ENCODE measurements around the gene COPS4.
A peak's percentile ranks its signal among the peaks of the same experiment; 100 is the strongest.
"Not testable (repeated sequence)": the region's sequence is repeated elsewhere in the genome, so short reads cannot be mapped to it uniquely, and the experiment has no call there.

The COPS4 gene

DNA sequence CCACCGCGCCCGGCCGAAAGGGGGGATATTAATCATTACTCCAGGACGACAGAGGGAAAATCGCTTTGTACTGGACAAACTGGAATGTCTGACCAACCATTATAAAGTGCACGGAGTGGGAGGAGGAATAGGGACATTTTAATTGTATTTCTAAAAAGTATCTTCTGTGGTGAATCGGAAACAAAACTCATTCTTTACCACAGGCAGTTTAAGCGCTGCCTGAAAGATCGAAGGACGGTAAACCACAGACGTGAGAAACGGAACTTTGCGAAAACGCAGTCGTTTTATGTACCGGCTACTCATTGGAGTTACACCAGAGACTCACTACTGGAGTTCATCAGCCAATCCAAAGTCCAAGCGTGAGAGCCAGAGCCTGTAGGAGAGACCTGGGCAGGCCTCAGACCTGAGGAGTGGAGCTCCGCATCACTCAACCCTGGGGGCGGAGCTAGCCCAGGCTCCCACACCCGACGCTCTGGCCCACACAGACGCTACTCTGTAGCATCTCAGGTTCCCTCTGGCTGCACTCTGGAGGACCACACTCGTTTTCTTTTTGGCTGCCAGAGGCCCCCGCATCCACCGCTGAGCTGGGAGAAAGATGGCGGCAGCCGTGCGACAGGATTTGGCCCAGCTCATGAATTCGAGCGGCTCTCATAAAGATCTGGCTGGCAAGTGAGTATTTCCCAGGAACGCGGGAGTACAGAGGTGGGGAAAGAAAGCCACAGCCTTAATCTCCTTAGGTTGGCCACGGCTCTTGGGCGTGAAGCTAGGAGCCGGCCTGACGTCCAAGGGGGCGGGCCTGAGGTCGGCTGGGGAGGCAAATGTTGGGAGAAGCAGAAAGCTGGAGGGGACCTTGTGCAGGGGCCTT, at the start of gene COPS4:
TSS of gene COPS4 (plus strand) at position 554 of the 865 bp plus-strand sequence. CDS start at position 596, 42 bp downstream.
- peak within 1 kb of the TSS; percentile 86 for H3K4me3 ChIP-seq (ENCODE audit: low read depth, low read length)
- in situ Hi-C loops (cut with HindIII; ENCODE audit: low sequenced_read_pairs), result no loop called here
- DNase-seq (ENCODE audit: low read depth, low spot score), result peak; percentile 100
- TF ChIP-seq, protein P1, sequence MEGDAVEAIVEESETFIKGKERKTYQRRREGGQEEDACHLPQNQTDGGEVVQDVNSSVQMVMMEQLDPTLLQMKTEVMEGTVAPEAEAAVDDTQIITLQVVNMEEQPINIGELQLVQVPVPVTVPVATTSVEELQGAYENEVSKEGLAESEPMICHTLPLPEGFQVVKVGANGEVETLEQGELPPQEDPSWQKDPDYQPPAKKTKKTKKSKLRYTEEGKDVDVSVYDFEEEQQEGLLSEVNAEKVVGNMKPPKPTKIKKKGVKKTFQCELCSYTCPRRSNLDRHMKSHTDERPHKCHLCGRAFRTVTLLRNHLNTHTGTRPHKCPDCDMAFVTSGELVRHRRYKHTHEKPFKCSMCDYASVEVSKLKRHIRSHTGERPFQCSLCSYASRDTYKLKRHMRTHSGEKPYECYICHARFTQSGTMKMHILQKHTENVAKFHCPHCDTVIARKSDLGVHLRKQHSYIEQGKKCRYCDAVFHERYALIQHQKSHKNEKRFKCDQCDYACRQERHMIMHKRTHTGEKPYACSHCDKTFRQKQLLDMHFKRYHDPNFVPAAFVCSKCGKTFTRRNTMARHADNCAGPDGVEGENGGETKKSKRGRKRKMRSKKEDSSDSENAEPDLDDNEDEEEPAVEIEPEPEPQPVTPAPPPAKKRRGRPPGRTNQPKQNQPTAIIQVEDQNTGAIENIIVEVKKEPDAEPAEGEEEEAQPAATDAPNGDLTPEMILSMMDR (IDR thresholded peaks at IDR 0.05; ENCODE audit: low read depth, low read length), result peak; percentile 41

DNA sequence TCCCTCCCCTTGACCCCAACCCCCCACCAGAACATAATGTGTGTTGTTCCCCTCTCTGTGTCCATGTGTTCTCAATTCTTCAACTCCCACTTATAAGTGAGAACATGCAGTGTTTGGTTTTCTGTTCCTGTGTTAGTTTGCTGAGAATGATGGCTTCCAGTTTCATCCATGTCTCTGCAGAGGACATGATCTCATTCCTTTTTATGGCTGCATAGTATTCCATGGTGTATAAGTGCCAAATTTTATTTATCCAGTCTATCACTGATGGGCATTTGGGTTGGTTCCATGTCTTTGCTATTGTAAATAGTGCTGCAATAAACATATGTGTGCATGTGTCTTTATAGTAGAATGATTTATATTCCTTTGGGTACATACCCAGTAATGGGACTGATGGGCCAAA, 47.5 kb upstream of the COPS4 start:
- DNase-seq (ENCODE audit: low read depth, low spot score); in situ Hi-C loops (cut with HindIII; ENCODE audit: low sequenced_read_pairs); H3K4me3 ChIP-seq (ENCODE audit: low read depth, low read length): not testable (repeated sequence)

DNA sequence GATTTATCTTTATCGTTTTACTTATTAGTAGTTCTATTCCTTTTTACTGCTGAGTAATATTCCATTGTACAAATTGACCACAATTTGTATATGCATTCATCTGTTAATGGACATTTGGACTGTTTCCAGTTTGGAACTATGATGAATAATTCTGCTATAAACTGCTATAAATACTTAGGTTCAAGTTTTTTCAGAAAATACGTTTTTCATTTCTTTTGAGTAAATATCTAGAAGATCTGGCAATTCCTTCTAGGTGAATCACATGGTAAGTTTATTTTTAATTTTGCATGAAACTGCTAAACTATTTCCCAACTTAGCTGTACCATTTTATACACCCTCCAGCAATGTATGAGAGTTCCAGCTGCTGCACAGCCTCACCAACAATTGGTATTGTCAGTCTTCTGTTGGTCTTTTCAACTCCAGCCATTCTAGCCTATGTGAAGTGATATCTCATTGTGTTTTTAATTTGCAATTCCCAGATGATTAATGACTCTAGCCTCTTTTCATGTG, 46.6 kb upstream of the COPS4 start:
- DNase-seq (ENCODE audit: low read depth, low spot score), result peak; percentile 68
- in situ Hi-C loops (cut with HindIII; ENCODE audit: low sequenced_read_pairs), result no loop called here
- H3K4me3 ChIP-seq (ENCODE audit: low read depth, low read length), result no peak overlapping the region
- TF ChIP-seq, protein P1 (IDR thresholded peaks at IDR 0.05; ENCODE audit: low read depth, low read length), result no peak

DNA sequence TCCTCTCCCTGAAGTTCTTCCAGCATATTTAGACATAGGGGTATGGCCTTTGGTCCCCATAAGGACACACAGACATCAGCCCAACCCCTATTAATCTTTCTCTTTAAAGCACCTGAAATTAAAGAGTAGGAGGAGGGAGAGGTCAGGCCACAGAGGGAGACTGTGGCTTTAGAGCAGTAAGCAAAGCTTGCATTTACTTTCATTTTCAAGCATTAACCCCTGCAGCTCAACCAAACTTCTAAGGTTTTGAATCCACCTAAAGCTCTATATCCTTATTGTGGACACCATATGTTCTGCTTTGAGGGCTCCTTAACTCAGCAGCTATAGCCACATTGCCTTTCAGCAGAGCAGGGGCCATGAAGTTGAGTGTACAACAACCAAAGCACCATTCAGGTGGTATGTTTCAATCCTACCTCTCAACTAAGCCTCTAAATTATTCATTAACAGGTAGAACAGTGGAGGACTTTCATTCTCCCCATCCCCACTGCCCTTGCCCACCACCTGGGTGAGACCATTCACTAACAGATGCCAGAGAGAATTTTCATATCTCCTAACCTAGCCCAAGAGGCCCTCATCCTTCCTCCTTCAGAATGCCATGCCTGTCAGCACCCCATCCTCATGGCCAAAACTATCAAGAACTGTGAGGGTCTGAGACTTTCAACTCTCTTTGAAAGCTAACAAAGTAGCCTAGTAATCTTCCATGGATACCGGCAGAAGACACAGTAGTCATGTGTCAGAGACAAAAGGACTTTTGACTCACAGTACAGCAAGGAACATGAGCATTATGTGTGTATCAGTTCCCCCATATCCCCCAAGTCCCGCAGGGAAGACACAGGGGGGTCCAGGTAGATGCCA, 45.2 kb upstream of the COPS4 start:
- peak; percentile 41 for DNase-seq (ENCODE audit: low read depth, low spot score)
- TF ChIP-seq, protein P1 (IDR thresholded peaks at IDR 0.05; ENCODE audit: low read depth, low read length), result no peak
- H3K4me3 ChIP-seq (ENCODE audit: low read depth, low read length), result no peak overlapping the region
- in situ Hi-C loops (cut with HindIII; ENCODE audit: low sequenced_read_pairs), result no loop called here

DNA sequence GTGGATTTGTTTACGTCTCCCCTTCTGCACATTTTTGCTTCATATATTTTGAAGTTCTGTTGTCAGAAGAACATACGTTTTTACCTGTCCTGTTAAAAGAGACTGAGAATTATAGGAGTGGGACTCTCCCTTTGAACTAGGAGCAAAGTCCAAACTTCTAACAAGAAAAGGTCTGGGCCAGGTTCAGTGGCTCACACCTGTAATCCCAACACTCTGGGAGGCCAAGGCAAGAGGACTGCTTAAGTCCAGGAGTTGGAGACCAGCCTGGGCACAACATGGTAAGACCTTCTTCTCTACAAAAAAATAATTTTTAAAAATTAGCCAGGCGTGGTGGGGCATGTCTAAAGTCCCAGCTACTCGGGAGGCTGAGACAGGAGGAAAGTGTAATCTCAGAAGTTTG, 40.1 kb upstream of the COPS4 start:
- TF ChIP-seq, protein P1 (IDR thresholded peaks at IDR 0.05; ENCODE audit: low read depth, low read length), result no peak
- in situ Hi-C loops (cut with HindIII; ENCODE audit: low sequenced_read_pairs), result no loop called here
- no peak overlapping the region for H3K4me3 ChIP-seq (ENCODE audit: low read depth, low read length)
- no peak for DNase-seq (ENCODE audit: low read depth, low spot score)

DNA sequence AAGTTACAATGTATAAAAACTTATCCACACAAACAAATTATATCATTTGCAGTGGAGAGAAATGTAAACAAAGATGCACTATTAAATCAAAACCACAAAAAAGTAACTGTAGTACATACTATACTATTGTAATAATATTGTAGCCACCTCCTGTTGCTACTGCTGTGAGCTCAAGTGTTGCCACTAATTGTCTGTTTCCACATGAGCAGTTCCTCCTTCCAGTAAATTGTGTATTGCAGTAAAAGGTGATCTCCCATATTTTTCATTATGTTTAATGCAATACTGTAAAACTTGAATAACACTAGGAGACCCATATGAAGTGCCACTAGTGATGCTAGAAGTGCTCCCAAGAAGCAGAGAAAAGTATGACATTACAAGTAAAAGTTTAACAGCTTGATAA, 36.1 kb upstream of the COPS4 start:
- no peak overlapping the region for H3K4me3 ChIP-seq (ENCODE audit: low read depth, low read length)
- in situ Hi-C loops (cut with HindIII; ENCODE audit: low sequenced_read_pairs), result no loop called here
- DNase-seq (ENCODE audit: low read depth, low spot score), result no peak
- TF ChIP-seq, protein P1 (IDR thresholded peaks at IDR 0.05; ENCODE audit: low read depth, low read length), result no peak
